K562 (cell line): Measurements from ENCODE around the gene ABCA8. TPM values are rescaled to one million over a fixed set of nuclear protein-coding genes. Genes with fewer than 3 reads are reported as not detected.

Source experiments
- ATAC-seq: fragments of 200-7000 bp; cut with Tn5 transposase; 3 replicates; pipeline ENCODE4 v1.9.1; 2020; ENCODE audit warnings: moderate library complexity
- BruUV-seq: library from RNA; stranded (reverse); fragments of 400-500 nt; replicated peaks from 2 replicates; lab custom pipeline; 2021; lab: Mats Ljungman, UMichigan
- CTCF ChIA-PET: fragments of 300-600 bp; formaldehyde crosslinking; extraction: SDS; loops from one replicate; lab custom pipeline; 2021; ENCODE audit warnings: low intra/inter-chr PET ratio; lab: Yijun Ruan, JAX
- POLR2A ChIA-PET: fragments of 300-600, 350-650 bp; sonication (Branson Sonifier 250); formaldehyde crosslinking; extraction: SDS; loops from one replicate; lab custom pipeline; 2021; ENCODE audit warnings: antibody characterized with exemption, inconsistent platforms; lab: Yijun Ruan, JAX
- DNase-seq, 4 experiments: peaks; one replicate each; pipeline versions ENCODE4 v3.0.0 to v3.0.0-alpha.2; 2011 to 2018; ENCODE audit warnings: low spot score in 3 of 4, mixed read lengths in 3 of 4; ENCODE audit errors: extremely low read depth in 1 of 4
- FAIRE-seq: peaks from 2 replicates; lab custom pipeline; 2011; peaks lifted over from hg19 to GRCh38; lab: Jason Lieb, UNC
- H2AFZ ChIP-seq: 2 replicates; pipeline ENCODE4 v1.6.0; 2011; ENCODE audit warnings: low read depth, low read length, control low read depth, inconsistent platforms
- H3K27ac ChIP-seq: fragments of 200-600 bp; 3 replicates; pipeline ENCODE4 v1.8.0; 2011; ENCODE audit warnings: low read depth, mild to moderate bottlenecking, control low read depth, inconsistent platforms, low read length, moderate library complexity, mixed read lengths; ENCODE audit errors: extremely low read depth
- H3K27me3 ChIP-seq, 2 experiments: fragments of 300-600 bp in 1 of 2; 2 replicates in 1 of 2; 3 replicates in 1 of 2; pipeline versions ENCODE4 v1.6.0 to v1.8.0; 2011; ENCODE audit warnings: inconsistent platforms in 2 of 2, low read length in 2 of 2, mild to moderate bottlenecking in 1 of 2, mixed read lengths in 1 of 2, moderate library complexity in 1 of 2; ENCODE audit not compliant: control insufficient read depth in 2 of 2, insufficient read depth in 2 of 2
- H3K36me3 ChIP-seq: fragments of 300-600 bp; 3 replicates; pipeline ENCODE4 v1.8.0; 2011; ENCODE audit warnings: mild to moderate bottlenecking, low read length, inconsistent platforms; ENCODE audit not compliant: control insufficient read depth, insufficient read depth
- H3K4me1 ChIP-seq, 2 experiments: fragments of 200-600 bp in 1 of 2; replicated peaks in 1 of 2; 2 replicates in 1 of 2; 3 replicates in 1 of 2; pipeline versions ENCODE4 v1.5.1 to v1.8.0; 2011; ENCODE audit warnings: inconsistent platforms in 2 of 2, low read length in 2 of 2, mild to moderate bottlenecking in 1 of 2, mixed read lengths in 1 of 2, moderate library complexity in 1 of 2; ENCODE audit not compliant: control insufficient read depth in 2 of 2, insufficient read depth in 2 of 2
- H3K4me2 ChIP-seq: 2 replicates; pipeline ENCODE4 v1.6.1; 2011; ENCODE audit warnings: low read length, control low read depth, inconsistent platforms, mixed read lengths; ENCODE audit not compliant: insufficient read depth
- H3K4me3 ChIP-seq: fragments of 200-600 bp; sonication (generic), shearing (Covaris generic); 2 replicates; pipeline ENCODE4 v1.5.1; 2016; ENCODE audit warnings: control low read depth, inconsistent platforms
- H3K79me2 ChIP-seq: fragments of 200-600 bp; 3 replicates; pipeline ENCODE4 v1.8.0; 2011; ENCODE audit warnings: low read length, inconsistent platforms; ENCODE audit not compliant: control insufficient read depth, insufficient read depth
- H3K9ac ChIP-seq, 2 experiments: 2 replicates each; pipeline versions ENCODE4 v1.6.0 to v1.6.1; 2011; ENCODE audit warnings: low read depth in 2 of 2, low read length in 2 of 2, control low read depth in 1 of 2, inconsistent platforms in 1 of 2, mild to moderate bottlenecking in 1 of 2, mixed read lengths in 1 of 2; ENCODE audit not compliant: insufficient read depth in 1 of 2
- H3K9me1 ChIP-seq: one replicate; pipeline ENCODE4 v1.6.0; 2011; ENCODE audit warnings: inconsistent platforms, mild to moderate bottlenecking, low read length, moderate library complexity; ENCODE audit not compliant: control insufficient read depth, insufficient read depth
- H3K9me3 ChIP-seq: replicated peaks from 2 replicates; pipeline ENCODE4 v1.5.1; 2011; ENCODE audit warnings: low read depth, low read length, inconsistent platforms; ENCODE audit not compliant: control insufficient read depth, insufficient read depth
- H4K20me1 ChIP-seq: replicated peaks from 2 replicates; pipeline ENCODE4 v1.6.1; 2011; ENCODE audit warnings: low read length, inconsistent platforms, mixed read lengths; ENCODE audit not compliant: control insufficient read depth, insufficient read depth
- ADNP ChIP-seq: fragments of 200-800 bp; sonication (Bioruptor generic); IDR thresholded peaks from 2 replicates; pipeline ENCODE4 v1.6.1; 2016; ENCODE audit warnings: missing genetic modification characterization, missing compliant biosample characterization
- ARID2 ChIP-seq: fragments of 450-650 bp; IDR thresholded peaks from 2 replicates; pipeline ENCODE4 v1.6.1; 2017; ENCODE audit warnings: antibody characterized with exemption, mild to moderate bottlenecking
- CEBPG ChIP-seq, 3 experiments: fragments of 200-800 bp in 1 of 3; sonication (Bioruptor generic) in 1 of 3; sonication (generic) in 1 of 3; formaldehyde crosslinking in 1 of 3; IDR thresholded peaks in 2 of 3; conservative IDR thresholded peaks in 1 of 3; 2 replicates each; pipeline versions ENCODE4 v1.6.1 to v1.8.0; 2016 to 2022; ENCODE audit warnings: missing compliant biosample characterization in 2 of 3, missing genetic modification characterization in 2 of 3, mild to moderate bottlenecking in 1 of 3, missing genetic modification reagents in 1 of 3
- HNRNPL ChIP-seq: fragments of 200-400 bp; formaldehyde crosslinking; IDR thresholded peaks from 2 replicates; pipeline ENCODE4 v1.6.1; 2017; ENCODE audit warnings: low read depth, mild to moderate bottlenecking, low read length
- KDM5B ChIP-seq: fragments of 200-600 bp; sonication (generic); IDR thresholded peaks from 2 replicates; pipeline ENCODE4 v1.6.1; 2012; ENCODE audit warnings: low read depth, mild to moderate bottlenecking, moderate library complexity, low read length, control low read depth, inconsistent platforms; ENCODE audit not compliant: insufficient replicate concordance
- MAFF ChIP-seq: IDR thresholded peaks from 2 replicates; pipeline ENCODE4 v1.6.1; 2012; ENCODE audit warnings: low read length, improper control_type of control experiment
- MAFG ChIP-seq: fragments of 450-650 bp; conservative IDR thresholded peaks from 2 replicates; pipeline ENCODE4 v1.6.1; 2016; ENCODE audit warnings: missing genetic modification characterization, missing compliant biosample characterization
- RBM17 ChIP-seq: fragments of 200-400 bp; formaldehyde crosslinking; IDR thresholded peaks from 2 replicates; pipeline ENCODE4 v1.6.1; 2017; ENCODE audit warnings: low read depth, mild to moderate bottlenecking, low read length, borderline replicate concordance
- TBL1XR1 ChIP-seq, 2 experiments: IDR thresholded peaks; 2 replicates each; pipeline ENCODE4 v1.6.1; 2012; ENCODE audit warnings: improper control_type of control experiment in 2 of 2, low read length in 2 of 2, mild to moderate bottlenecking in 1 of 2
- TRIM28 ChIP-seq: fragments of 450-650 bp; IDR thresholded peaks from 2 replicates; pipeline ENCODE4 v1.6.1; 2017
- ZKSCAN3 ChIP-seq: fragments of 250-450 bp; sonication (Bioruptor Pico); IDR thresholded peaks from 2 replicates; pipeline ENCODE4 v1.4.0; 2020
- WGBS: fragments of 100-300 bp; shearing (Covaris generic); methylation state at CpG from one replicate; pipeline ENCODE4 v1.1.6; 2016; ENCODE audit warnings: low coverage, mixed read lengths; ENCODE audit not compliant: insufficient coverage; ENCODE audit errors: missing lambda C conversion rate; 5-methylcytosine and 5-hydroxymethylcytosine counted together
- in situ Hi-C: fragments of 300-500 bp; cut with MboI; formaldehyde crosslinking; loops from 4 replicates; pipeline ENCODE4 v1.15.0; 2018; ENCODE audit warnings: inconsistent platforms, mixed read lengths
- intact Hi-C: fragments of 100-400 bp; cut with micrococcal nuclease; formaldehyde crosslinking; loops from 2 replicates; pipeline ENCODE4 v1.14.2; 2022
- polyA plus RNA-seq, 8 experiments: library from polyadenylated mRNA; depleted of rRNA in 4 of 8; stranded (reverse) in 5 of 8; unstranded in 3 of 8; fragments of >200 nt; fragmentation: Nextera tagmentation in 2 of 8; fragmentation: Illumina TruSeq in 1 of 8; extraction: Ambion mirVana in 2 of 8; extraction: Trizol in 1 of 8; gene quantifications; 2 replicates each; pipeline versions ENCODE4 v1.2.1 to v1.2.3, GENCODE V29; 2011 to 2014; ENCODE audit warnings: inconsistent platforms in 1 of 8, missing spikeins in 1 of 8
- total RNA-seq, 7 experiments: library from RNA; depleted of rRNA in 6 of 7; stranded (reverse); fragments of >200 nt in 6 of 7; fragmentation: Illumina TruSeq in 2 of 7; extraction: Trizol in 2 of 7; gene quantifications; 2 replicates each; pipeline versions ENCODE4 v1.2.1 to v1.2.3, GENCODE V29; 2011 to 2021; ENCODE audit warnings: low replicate concordance in 1 of 7
- TF ChIP-seq, protein P1 (sequence below): fragments of 450-650 bp; formaldehyde crosslinking; IDR thresholded peaks from 2 replicates; pipeline ENCODE4 v1.4.0; 2020; ENCODE audit warnings: mild to moderate bottlenecking

The ABCA8 gene
- total and polyA plus RNA-seq, 9 of the 15 experiments (the other 6 are each of a cell fraction or from before 2014, with no cell fraction given) = 1.8 to 13.2 (median 12.0) TPM

DNA sequence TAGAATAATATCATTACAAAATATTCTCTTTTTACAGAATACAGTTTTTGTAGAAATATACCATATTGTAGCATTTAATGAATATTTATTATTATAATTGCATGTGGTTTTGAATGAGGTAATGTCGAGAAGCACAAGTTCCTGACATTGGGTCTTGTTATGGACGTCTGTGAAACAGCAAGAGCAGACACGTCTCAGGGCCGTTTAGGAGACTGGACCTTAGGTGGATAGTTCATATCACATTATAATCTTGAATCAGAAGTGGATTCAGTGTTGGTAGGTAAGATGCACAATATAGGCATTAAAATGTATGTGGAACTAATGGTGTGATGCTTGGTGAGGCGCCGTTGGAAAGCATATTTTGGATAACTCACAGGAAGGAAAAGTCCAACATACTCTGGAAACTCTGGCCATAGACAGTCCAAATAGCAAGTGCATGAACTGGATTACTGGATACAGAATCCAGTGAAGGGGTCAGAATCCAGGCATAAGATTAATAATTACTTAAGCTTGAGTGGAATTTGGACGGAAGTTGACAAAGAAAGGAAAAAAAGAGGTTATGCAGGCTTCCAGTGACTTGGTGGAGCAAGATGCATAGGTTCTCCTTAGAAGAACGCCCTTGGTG is 17.2 kb downstream of the ABCA8 start:
- 45% methylated on average over 8 of the region's 8 CpGs for WGBS
- H3K79me2 ChIP-seq = no peaks in the 10 kb centered on the region
- no peaks in the 10 kb centered on the region for H3K9me1 ChIP-seq
- no peaks in the 10 kb centered on the region for H3K27me3 ChIP-seq
- DNase-seq (no peak), ATAC-seq (no peak), FAIRE-seq (no peak)
- H2AFZ ChIP-seq = no peak overlapping the region
- no peak overlapping the region for H3K4me3 ChIP-seq
- H3K4me2 ChIP-seq = no peak overlapping the region
- no peak overlapping the region for H3K9ac ChIP-seq
- BruUV-seq = no TSS peak
- no peaks in the 10 kb centered on the region for H4K20me1 ChIP-seq
- intact Hi-C loops = no loop called here
- POLR2A ChIA-PET = no interaction called here
- CTCF ChIA-PET = no interaction called here
- H3K4me1 ChIP-seq = no peaks in the 10 kb centered on the region
- H3K27ac ChIP-seq = no peak overlapping the region
- no peaks in the 10 kb centered on the region for H3K9me3 ChIP-seq
- H3K36me3 ChIP-seq = no peaks in the 10 kb centered on the region
- in situ Hi-C loops = no loop called here
- TF ChIP-seq ARID2 = no peak
- TF ChIP-seq MAFG (tag) = no peak
- TF ChIP-seq KDM5B = no peak
- TF ChIP-seq MAFF = no peak
- TF ChIP-seq ZKSCAN3 (CRISPR knock-in tag) = no peak
- TF ChIP-seq TBL1XR1 (IDR thresholded peaks at IDR 0.05; ENCODE audit: low read length in 2 of 2) = no peak
- TF ChIP-seq HNRNPL = no peak
- TF ChIP-seq ADNP (tag) = no peak
- TF ChIP-seq CEBPG (CRISPR knock-in tag; IDR thresholded peaks at IDR 0.05) = no peak
- no peak for TF ChIP-seq CEBPG (tag; conservative IDR thresholded peaks at IDR 0.05 in 1 of 2, IDR thresholded peaks at IDR 0.05 in 1 of 2)
- no peak for TF ChIP-seq TRIM28
- TF ChIP-seq RBM17 = no peak
- TF ChIP-seq, protein P1, sequence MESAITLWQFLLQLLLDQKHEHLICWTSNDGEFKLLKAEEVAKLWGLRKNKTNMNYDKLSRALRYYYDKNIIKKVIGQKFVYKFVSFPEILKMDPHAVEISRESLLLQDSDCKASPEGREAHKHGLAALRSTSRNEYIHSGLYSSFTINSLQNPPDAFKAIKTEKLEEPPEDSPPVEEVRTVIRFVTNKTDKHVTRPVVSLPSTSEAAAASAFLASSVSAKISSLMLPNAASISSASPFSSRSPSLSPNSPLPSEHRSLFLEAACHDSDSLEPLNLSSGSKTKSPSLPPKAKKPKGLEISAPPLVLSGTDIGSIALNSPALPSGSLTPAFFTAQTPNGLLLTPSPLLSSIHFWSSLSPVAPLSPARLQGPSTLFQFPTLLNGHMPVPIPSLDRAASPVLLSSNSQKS (CRISPR knock-in tag) = no peak
